SK-N-SH (cell line): ENCODE data around the gene GRID2IP. TPM values are rescaled to one million over a fixed set of nuclear protein-coding genes. Genes with fewer than 3 reads are reported as not detected.

Experiments
- CTCF ChIA-PET: fragments of 300-600, 350-600 bp; formaldehyde crosslinking; extraction: SDS; loops from one replicate; lab custom pipeline; 2021; lab: Yijun Ruan, JAX
- POLR2A ChIA-PET: fragments of 350-600 bp; sonication (Branson Sonifier 250); formaldehyde crosslinking; extraction: SDS; loops from one replicate; lab custom pipeline; 2020; ENCODE audit warnings: antibody characterized with exemption, inconsistent platforms; lab: Yijun Ruan, JAX
- DNase-seq: peaks from one replicate; pipeline ENCODE4 v3.0.0; 2012
- H2AFZ ChIP-seq: fragments of 200-600 bp; sonication (generic); 2 replicates; pipeline ENCODE4 v1.8.1; 2016; ENCODE audit warnings: antibody characterized with exemption, mild to moderate bottlenecking, low read depth
- H3F3A ChIP-seq: fragments of 200-600 bp; sonication (generic); replicated peaks from 2 replicates; pipeline ENCODE3; 2016; ENCODE audit warnings: antibody characterized with exemption, mild to moderate bottlenecking; ENCODE audit not compliant: insufficient read depth
- H3K27ac ChIP-seq, 2 experiments: fragments of 200-500 bp in 1 of 2; fragments of 200-600 bp in 1 of 2; sonication (Bioruptor generic) in 1 of 2; sonication (generic), shearing (Covaris generic) in 1 of 2; 2 replicates each; pipeline versions ENCODE4 v1.5.1 to v1.6.1; 2014 to 2016; ENCODE audit warnings: low read depth in 2 of 2, inconsistent platforms in 1 of 2, low read length in 1 of 2, mild to moderate bottlenecking in 1 of 2, mixed read lengths in 1 of 2
- H3K27me3 ChIP-seq: fragments of 200-600 bp; sonication (generic), shearing (Covaris generic); 2 replicates; pipeline ENCODE4 v1.6.1; 2016; ENCODE audit warnings: mixed run types; ENCODE audit not compliant: insufficient read depth
- H3K36me3 ChIP-seq, 2 experiments: fragments of 200-500 bp in 1 of 2; fragments of 200-600 bp in 1 of 2; sonication (Bioruptor generic) in 1 of 2; sonication (generic) in 1 of 2; replicated peaks in 1 of 2; 2 replicates each; pipeline versions ENCODE3 to v1.5.1; 2014 to 2016; ENCODE audit warnings: low read length in 1 of 2, mild to moderate bottlenecking in 1 of 2; ENCODE audit not compliant: insufficient read depth in 2 of 2, control insufficient read depth in 1 of 2
- H3K4me1 ChIP-seq, 2 experiments: fragments of 200-500 bp in 1 of 2; fragments of 200-600 bp in 1 of 2; sonication (Bioruptor generic) in 1 of 2; sonication (generic), shearing (Covaris generic) in 1 of 2; 2 replicates each; pipeline versions ENCODE4 v1.5.1 to v1.6.1; 2014 to 2016; ENCODE audit warnings: low read depth in 1 of 2, low read length in 1 of 2, mixed run types in 1 of 2; ENCODE audit not compliant: insufficient read depth in 2 of 2, control insufficient read depth in 1 of 2
- H3K4me2 ChIP-seq: fragments of 200-600 bp; sonication (generic), shearing (Covaris generic); 2 replicates; pipeline ENCODE4 v1.6.1; 2017; ENCODE audit warnings: mixed run types
- H3K4me3 ChIP-seq, 2 experiments: fragments of 200-500 bp in 1 of 2; fragments of 200-600 bp in 1 of 2; sonication (Bioruptor generic) in 1 of 2; sonication (generic), shearing (Covaris generic) in 1 of 2; 2 replicates each; pipeline versions ENCODE4 v1.5.1 to v1.8.1; 2014 to 2016; ENCODE audit warnings: low read depth in 2 of 2, inconsistent platforms in 1 of 2, low read length in 1 of 2, mild to moderate bottlenecking in 1 of 2, mixed read lengths in 1 of 2, moderate library complexity in 1 of 2
- H3K79me2 ChIP-seq: fragments of 200-600 bp; sonication (generic); 2 replicates; pipeline ENCODE4 v1.8.1; 2017; ENCODE audit warnings: mild to moderate bottlenecking; ENCODE audit not compliant: insufficient read depth
- H3K9ac ChIP-seq: fragments of 200-600 bp; sonication (generic); 2 replicates; pipeline ENCODE4 v1.6.1; 2017; ENCODE audit warnings: mixed run types
- H3K9me2 ChIP-seq: fragments of 200-600 bp; sonication (generic); 2 replicates; pipeline ENCODE4 v1.6.1; 2017; ENCODE audit warnings: mixed run types
- H3K9me3 ChIP-seq: fragments of 200-600 bp; sonication (generic); 2 replicates; pipeline ENCODE4 v1.6.1; 2017; ENCODE audit warnings: mixed run types, mild to moderate bottlenecking, moderate library complexity
- H4K20me1 ChIP-seq: fragments of 200-600 bp; sonication (generic); 2 replicates; pipeline ENCODE4 v1.6.1; 2017; ENCODE audit warnings: mild to moderate bottlenecking, mixed run types; ENCODE audit not compliant: insufficient read depth
- ELF1 ChIP-seq: IDR thresholded peaks from 2 replicates; pipeline ENCODE4 v1.4.0; 2012
- EZH2phosphoT487 ChIP-seq: fragments of 200-600 bp; sonication (generic); IDR thresholded peaks from 2 replicates; pipeline ENCODE4 v1.6.1; 2017; ENCODE audit warnings: low read depth, mixed run types, mild to moderate bottlenecking, antibody characterized with exemption, moderate library complexity, borderline replicate concordance
- MXI1 ChIP-seq: IDR thresholded peaks from 2 replicates; pipeline ENCODE4 v1.6.1; 2012; ENCODE audit warnings: mild to moderate bottlenecking, low read depth, low read length, improper control_type of control experiment
- NRF1 ChIP-seq: IDR thresholded peaks from 2 replicates; pipeline ENCODE4 v1.6.1; 2012; ENCODE audit warnings: low read depth, mild to moderate bottlenecking, low read length
- RAD21 ChIP-seq: IDR thresholded peaks from 2 replicates; pipeline ENCODE4 v1.6.1; 2012; ENCODE audit warnings: mild to moderate bottlenecking, low read length
- RCOR1 ChIP-seq: fragments of 150-350 bp; IDR thresholded peaks from 2 replicates; pipeline ENCODE4 v1.6.1; 2017; ENCODE audit warnings: antibody characterized with exemption, low read length
- RFX5 ChIP-seq: IDR thresholded peaks from 2 replicates; pipeline ENCODE4 v1.6.1; 2012; ENCODE audit warnings: mild to moderate bottlenecking, improper control_type of control experiment, low read length
- TCF12 ChIP-seq: IDR thresholded peaks from 2 replicates; pipeline ENCODE4 v1.4.0; 2012
- WGBS: methylation state at CpG from one replicate; pipeline ENCODE4 v1.1.6; 2017; ENCODE audit warnings: low lambda C conversion rate; 5-methylcytosine and 5-hydroxymethylcytosine counted together
- polyA plus RNA-seq, 3 experiments: library from polyadenylated mRNA; depleted of rRNA; stranded (reverse); fragments of >200 nt; gene quantifications; 2 replicates each; pipeline ENCODE4 v1.2.3, GENCODE V29; 2012
- TF ChIP-seq, protein P1 (sequence below): fragments of 200-600 bp; sonication (generic); IDR thresholded peaks from 2 replicates; pipeline ENCODE4 v1.6.1; 2017; ENCODE audit warnings: antibody characterized with exemption, mild to moderate bottlenecking, moderate library complexity
- TF ChIP-seq, protein P2 (sequence below): fragments of 150-350 bp; IDR thresholded peaks from 2 replicates; pipeline ENCODE4 v1.6.1; 2016; ENCODE audit warnings: mild to moderate bottlenecking, low read depth, low read length
- TF ChIP-seq, protein P3 (sequence below): fragments of 150-350 bp; IDR thresholded peaks from 2 replicates; pipeline ENCODE4 v1.6.1; 2017; ENCODE audit warnings: antibody characterized with exemption, low read length, low read depth, borderline replicate concordance

The GRID2IP gene
- polyA plus RNA-seq, 1 of the 3 experiments (the other 2 are of a cell fraction), result 0.03 TPM

DNA sequence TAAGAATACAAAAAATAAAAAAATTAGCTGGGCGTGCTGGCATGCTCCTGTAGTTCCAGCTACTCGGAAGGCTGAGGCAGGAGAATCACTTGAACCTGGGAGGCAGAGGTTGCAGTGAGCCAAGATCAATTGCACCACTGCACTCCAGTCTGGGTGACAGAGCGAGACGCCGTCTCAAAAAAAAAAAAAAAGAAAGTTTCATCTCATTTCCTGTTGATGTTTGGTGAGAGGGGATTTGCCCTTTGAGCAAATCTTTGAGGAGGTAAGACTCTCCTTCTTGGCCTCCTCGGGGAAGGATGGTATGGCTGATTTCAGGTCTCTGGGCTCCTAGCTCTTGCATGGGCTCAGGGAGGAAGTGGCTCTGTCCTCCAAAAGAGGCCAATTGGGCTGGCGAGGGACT lies 3.6 kb upstream of the GRID2IP start:
- Histone ChIP-seq H3K27me3 (no peaks in the 10 kb centered on the region), H3K4me1 (no peaks in the 10 kb centered on the region), H3K4me3 (no peak overlapping the region), H4K20me1 (no peaks in the 10 kb centered on the region), H2AFZ (no peak overlapping the region), H3K9ac (no peak overlapping the region), H3K36me3 (no peaks in the 10 kb centered on the region), H3K4me2 (no peak overlapping the region), H3K9me3 (no peaks in the 10 kb centered on the region), H3K79me2 (no peaks in the 10 kb centered on the region), H3K27ac (no peak overlapping the region), H3F3A (no peaks in the 10 kb centered on the region), H3K9me2 (no peaks in the 10 kb centered on the region)
- DNase-seq, result no peak
- TF ChIP-seq EZH2phosphoT487, result no peak
- TF ChIP-seq, protein P1, sequence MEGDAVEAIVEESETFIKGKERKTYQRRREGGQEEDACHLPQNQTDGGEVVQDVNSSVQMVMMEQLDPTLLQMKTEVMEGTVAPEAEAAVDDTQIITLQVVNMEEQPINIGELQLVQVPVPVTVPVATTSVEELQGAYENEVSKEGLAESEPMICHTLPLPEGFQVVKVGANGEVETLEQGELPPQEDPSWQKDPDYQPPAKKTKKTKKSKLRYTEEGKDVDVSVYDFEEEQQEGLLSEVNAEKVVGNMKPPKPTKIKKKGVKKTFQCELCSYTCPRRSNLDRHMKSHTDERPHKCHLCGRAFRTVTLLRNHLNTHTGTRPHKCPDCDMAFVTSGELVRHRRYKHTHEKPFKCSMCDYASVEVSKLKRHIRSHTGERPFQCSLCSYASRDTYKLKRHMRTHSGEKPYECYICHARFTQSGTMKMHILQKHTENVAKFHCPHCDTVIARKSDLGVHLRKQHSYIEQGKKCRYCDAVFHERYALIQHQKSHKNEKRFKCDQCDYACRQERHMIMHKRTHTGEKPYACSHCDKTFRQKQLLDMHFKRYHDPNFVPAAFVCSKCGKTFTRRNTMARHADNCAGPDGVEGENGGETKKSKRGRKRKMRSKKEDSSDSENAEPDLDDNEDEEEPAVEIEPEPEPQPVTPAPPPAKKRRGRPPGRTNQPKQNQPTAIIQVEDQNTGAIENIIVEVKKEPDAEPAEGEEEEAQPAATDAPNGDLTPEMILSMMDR, result no peak
- TF ChIP-seq RCOR1, result no peak
- TF ChIP-seq MXI1, result no peak
- TF ChIP-seq TCF12, result no peak
- TF ChIP-seq ELF1, result no peak
- TF ChIP-seq NRF1, result no peak
- TF ChIP-seq, protein P2, sequence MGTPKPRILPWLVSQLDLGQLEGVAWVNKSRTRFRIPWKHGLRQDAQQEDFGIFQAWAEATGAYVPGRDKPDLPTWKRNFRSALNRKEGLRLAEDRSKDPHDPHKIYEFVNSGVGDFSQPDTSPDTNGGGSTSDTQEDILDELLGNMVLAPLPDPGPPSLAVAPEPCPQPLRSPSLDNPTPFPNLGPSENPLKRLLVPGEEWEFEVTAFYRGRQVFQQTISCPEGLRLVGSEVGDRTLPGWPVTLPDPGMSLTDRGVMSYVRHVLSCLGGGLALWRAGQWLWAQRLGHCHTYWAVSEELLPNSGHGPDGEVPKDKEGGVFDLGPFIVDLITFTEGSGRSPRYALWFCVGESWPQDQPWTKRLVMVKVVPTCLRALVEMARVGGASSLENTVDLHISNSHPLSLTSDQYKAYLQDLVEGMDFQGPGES, result no peak
- TF ChIP-seq, protein P3, sequence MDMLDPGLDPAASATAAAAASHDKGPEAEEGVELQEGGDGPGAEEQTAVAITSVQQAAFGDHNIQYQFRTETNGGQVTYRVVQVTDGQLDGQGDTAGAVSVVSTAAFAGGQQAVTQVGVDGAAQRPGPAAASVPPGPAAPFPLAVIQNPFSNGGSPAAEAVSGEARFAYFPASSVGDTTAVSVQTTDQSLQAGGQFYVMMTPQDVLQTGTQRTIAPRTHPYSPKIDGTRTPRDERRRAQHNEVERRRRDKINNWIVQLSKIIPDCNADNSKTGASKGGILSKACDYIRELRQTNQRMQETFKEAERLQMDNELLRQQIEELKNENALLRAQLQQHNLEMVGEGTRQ, result no peak
- no peak for TF ChIP-seq RAD21
- ChIA-PET CTCF (interaction anchor here (0.9 to 4.3 kb wide), 4 partner anchors 14 to 39 kb away, joined by 3 to 17 read pairs (median 3); no protein-coding TSS in a partner anchor), POLR2A (no interaction called here)
- WGBS, result 70% methylated on average over 7 of the region's 7 CpGs

GRCh38 chr7:6553448-6554044 lies 2.3 kb upstream of the GRID2IP start:
- Histone ChIP-seq H3K4me3 (no peak overlapping the region), H3K27ac (no peak overlapping the region)
- 50% methylated on average over 6 of the region's 7 CpGs for WGBS
- TF ChIP-seq, protein P1, result peak; percentile 32; the same call in 1 of the 2 replicates
- TF ChIP-seq NRF1 (no peak), RFX5 (no peak)
- TF ChIP-seq, all 33 proteins: peak for 1
- no peak overlapping the region for H3K9ac ChIP-seq
- DNase-seq, result peak; percentile 52
- ChIA-PET POLR2A (no interaction called here), CTCF (interaction anchor here (4.3 kb wide), 1 partner anchor 38 kb away, joined by 17 read pairs; no protein-coding TSS in a partner anchor)
- no peaks in the 10 kb centered on the region for H3K9me2 ChIP-seq
- no peaks in the 10 kb centered on the region for H3K9me3 ChIP-seq
- H3K36me3 ChIP-seq, result no peaks in the 10 kb centered on the region
- no peaks in the 10 kb centered on the region for H4K20me1 ChIP-seq
- no peaks in the 10 kb centered on the region for H3F3A ChIP-seq
- H3K4me1 ChIP-seq, result no peaks in the 10 kb centered on the region
- no peaks in the 10 kb centered on the region for H3K27me3 ChIP-seq
- H3K79me2 ChIP-seq, result no peaks in the 10 kb centered on the region
- H3K4me2 ChIP-seq, result no peak overlapping the region
- 0 out of 2 replicates have a peak overlapping the region, but pooled peaks have one; percentile 13 for H2AFZ ChIP-seq
